Peyer's patch (tissue), 4 donors: ENCODE measurements around the gene SYTL2. TPM values are rescaled to one million over a fixed set of nuclear protein-coding genes. Genes with fewer than 3 reads are reported as not detected.

Experiments used
- DNase-seq, 3 donors: peaks; one replicate each; pipeline ENCODE4 v3.0.0-alpha.2; 2017 to 2019
- H3K27ac ChIP-seq, 4 donors: fragments of 200-600 bp; sonication (generic); one replicate each; pipeline ENCODE4 v1.5.1; 2016 to 2019
- H3K27me3 ChIP-seq, 2 donors: fragments of 200-600 bp; sonication (generic); one replicate each; pipeline ENCODE4 v1.5.1; 2019
- H3K36me3 ChIP-seq, 3 donors: fragments of 200-600 bp; sonication (generic); one replicate each; pipeline ENCODE4 v1.5.1; 2016 to 2019
- H3K4me1 ChIP-seq, 4 donors: fragments of 200-600 bp; sonication (generic); one replicate each; pipeline ENCODE4 v1.5.1; 2016 to 2019
- H3K4me3 ChIP-seq, 4 donors: fragments of 200-600 bp; sonication (generic); 1 replicate in 3 of 4; 2 replicates in 1 of 4; pipeline ENCODE4 v1.5.1; 2016 to 2019; ENCODE audit warnings: mild to moderate bottlenecking in 1 of 4
- H3K9me3 ChIP-seq, 4 donors: fragments of 200-600 bp; sonication (generic); one replicate each; pipeline ENCODE4 v1.5.1; 2016 to 2019; ENCODE audit warnings: mild to moderate bottlenecking in 1 of 4
- POLR2A ChIP-seq, 2 donors: fragments of 450-650 bp; IDR thresholded peaks; one replicate each; pipeline ENCODE4 v1.5.1; 2017; ENCODE audit warnings: antibody characterized with exemption in 2 of 2, mild to moderate bottlenecking in 2 of 2, moderate library complexity in 2 of 2
- total RNA-seq, 4 donors: library from RNA; depleted of rRNA; stranded (reverse); fragments of >200 nt; gene quantifications; one replicate each; pipeline ENCODE4 v1.1.0, GENCODE V29; 2016
- TF ChIP-seq, protein P1 (sequence below), 6 experiments: fragments of 450-650 bp in 4 of 6; fragments of 200-600 bp in 2 of 6; sonication (generic) in 1 of 6; IDR thresholded peaks; one replicate each; pipeline ENCODE4 v1.5.1; 2017 to 2019; ENCODE audit warnings: antibody characterized with exemption in 6 of 6, mild to moderate bottlenecking in 3 of 6, moderate library complexity in 1 of 6

Gene SYTL2
- total RNA-seq, 4 donors from 2014 or later, result 96.6 to 211 (median 125) TPM

DNA sequence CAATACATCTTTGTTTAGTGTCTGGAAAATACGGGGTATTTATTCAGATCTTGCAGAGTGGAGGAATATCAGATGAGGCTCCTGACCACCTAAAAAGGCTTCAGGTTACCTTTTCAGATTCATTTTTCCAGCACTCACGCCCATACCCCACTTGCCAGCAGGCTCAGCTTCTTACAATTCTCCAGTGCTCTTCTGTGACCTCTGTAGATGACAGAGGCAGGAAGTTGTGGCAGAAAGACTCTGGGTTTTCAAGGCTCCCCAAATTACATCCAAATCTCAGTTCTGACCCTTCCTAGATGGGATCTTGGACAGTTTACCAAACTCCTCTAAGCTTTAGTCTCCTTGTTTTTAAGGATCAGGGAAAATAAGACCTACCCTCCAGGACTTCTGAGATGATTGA, 61.1 kb downstream of the SYTL2 start:
- Histone ChIP-seq H3K27me3 (no peaks in the 10 kb centered on the region), H3K4me1 (peaks cover 0 to 19% (median 2%) of the 10 kb centered on the region in 4 donors), H3K27ac (peak overlapping the region in 2 of 4 donors; percentile 14 to 36), H3K36me3 (no peaks in the 10 kb centered on the region), H3K4me3 (no peak overlapping the region), H3K9me3 (no peaks in the 10 kb centered on the region)
- TF ChIP-seq, protein P1, sequence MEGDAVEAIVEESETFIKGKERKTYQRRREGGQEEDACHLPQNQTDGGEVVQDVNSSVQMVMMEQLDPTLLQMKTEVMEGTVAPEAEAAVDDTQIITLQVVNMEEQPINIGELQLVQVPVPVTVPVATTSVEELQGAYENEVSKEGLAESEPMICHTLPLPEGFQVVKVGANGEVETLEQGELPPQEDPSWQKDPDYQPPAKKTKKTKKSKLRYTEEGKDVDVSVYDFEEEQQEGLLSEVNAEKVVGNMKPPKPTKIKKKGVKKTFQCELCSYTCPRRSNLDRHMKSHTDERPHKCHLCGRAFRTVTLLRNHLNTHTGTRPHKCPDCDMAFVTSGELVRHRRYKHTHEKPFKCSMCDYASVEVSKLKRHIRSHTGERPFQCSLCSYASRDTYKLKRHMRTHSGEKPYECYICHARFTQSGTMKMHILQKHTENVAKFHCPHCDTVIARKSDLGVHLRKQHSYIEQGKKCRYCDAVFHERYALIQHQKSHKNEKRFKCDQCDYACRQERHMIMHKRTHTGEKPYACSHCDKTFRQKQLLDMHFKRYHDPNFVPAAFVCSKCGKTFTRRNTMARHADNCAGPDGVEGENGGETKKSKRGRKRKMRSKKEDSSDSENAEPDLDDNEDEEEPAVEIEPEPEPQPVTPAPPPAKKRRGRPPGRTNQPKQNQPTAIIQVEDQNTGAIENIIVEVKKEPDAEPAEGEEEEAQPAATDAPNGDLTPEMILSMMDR (IDR thresholded peaks at IDR 0.05), result no peak
- no peak for TF ChIP-seq POLR2A (IDR thresholded peaks at IDR 0.05)
- DNase-seq, result no peak

DNA sequence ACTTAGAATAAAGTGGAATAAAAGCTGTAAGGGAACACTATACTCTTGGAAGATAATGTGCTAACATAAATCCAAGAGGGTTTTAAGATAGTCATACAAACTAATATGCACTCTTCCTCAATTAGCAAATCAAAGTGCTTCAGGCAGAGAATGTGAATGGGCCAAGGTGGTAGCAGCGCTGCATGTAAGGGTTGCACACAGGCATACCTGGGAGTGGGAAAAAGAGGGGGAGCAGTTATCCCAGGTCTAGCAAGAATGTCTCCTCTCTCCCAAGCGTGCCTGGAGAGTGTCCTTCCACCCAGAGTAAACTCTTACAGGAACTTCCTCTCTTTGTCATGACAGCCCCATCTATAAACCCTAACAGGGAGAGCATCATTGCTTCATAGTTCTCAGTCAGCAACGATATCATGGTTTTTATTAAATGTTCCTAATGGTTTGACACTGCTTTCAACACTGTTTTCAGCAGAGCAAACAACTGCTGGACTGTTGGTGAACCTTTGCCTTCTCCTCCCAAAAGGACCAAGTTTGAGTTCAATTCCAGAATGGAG, 61.6 kb downstream of the SYTL2 start:
- H3K27ac ChIP-seq, result peak overlapping the region in 1 of 4 donors; percentile 36
- DNase-seq, result no peak
- peaks cover 0 to 24% (median 2%) of the 10 kb centered on the region in 4 donors for H3K4me1 ChIP-seq
- H3K4me3 ChIP-seq, result no peak overlapping the region
- TF ChIP-seq, protein P1 (IDR thresholded peaks at IDR 0.05), result no peak
- no peak for TF ChIP-seq POLR2A (IDR thresholded peaks at IDR 0.05)
- H3K9me3 ChIP-seq, result no peaks in the 10 kb centered on the region
- H3K36me3 ChIP-seq, result no peaks in the 10 kb centered on the region
- H3K27me3 ChIP-seq, result no peaks in the 10 kb centered on the region

GRCh38 chr11:85748455-85748891, 62.5 kb downstream of the SYTL2 start:
- TF ChIP-seq, protein P1 (IDR thresholded peaks at IDR 0.05), result no peak
- no peak for TF ChIP-seq POLR2A (IDR thresholded peaks at IDR 0.05)
- Histone ChIP-seq H3K4me1 (peaks cover 0 to 30% (median 2%) of the 10 kb centered on the region in 4 donors), H3K27ac (no peak overlapping the region), H3K27me3 (no peaks in the 10 kb centered on the region), H3K36me3 (no peaks in the 10 kb centered on the region), H3K4me3 (no peak overlapping the region), H3K9me3 (no peaks in the 10 kb centered on the region)
- DNase-seq, result no peak

DNA sequence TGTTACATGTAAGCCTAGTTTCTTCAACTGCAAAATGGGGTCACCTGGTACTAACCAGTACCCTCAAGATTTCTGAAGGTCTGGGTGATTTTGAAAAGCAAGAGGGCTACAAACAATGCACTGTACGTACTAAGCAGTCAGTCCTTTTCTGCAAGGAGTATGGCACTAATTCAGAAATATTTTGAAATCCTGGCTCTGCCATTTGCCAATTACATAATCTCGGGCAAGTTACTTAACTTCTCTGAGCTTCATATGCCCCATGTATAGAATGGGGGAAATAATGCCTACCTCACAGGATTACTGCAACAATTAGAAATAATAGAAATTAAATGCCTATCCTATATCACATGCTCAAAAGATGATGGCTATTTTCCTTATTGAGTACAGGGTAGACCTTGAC, 64.3 kb downstream of the SYTL2 start:
- Histone ChIP-seq H3K4me1 (peaks cover 0 to 45% (median under 1%) of the 10 kb centered on the region in 4 donors), H3K27me3 (no peaks in the 10 kb centered on the region), H3K4me3 (no peak overlapping the region), H3K27ac (no peak overlapping the region), H3K36me3 (no peaks in the 10 kb centered on the region), H3K9me3 (no peaks in the 10 kb centered on the region)
- TF ChIP-seq, protein P1 (IDR thresholded peaks at IDR 0.05), result no peak
- TF ChIP-seq POLR2A (IDR thresholded peaks at IDR 0.05), result no peak
- no peak for DNase-seq

DNA sequence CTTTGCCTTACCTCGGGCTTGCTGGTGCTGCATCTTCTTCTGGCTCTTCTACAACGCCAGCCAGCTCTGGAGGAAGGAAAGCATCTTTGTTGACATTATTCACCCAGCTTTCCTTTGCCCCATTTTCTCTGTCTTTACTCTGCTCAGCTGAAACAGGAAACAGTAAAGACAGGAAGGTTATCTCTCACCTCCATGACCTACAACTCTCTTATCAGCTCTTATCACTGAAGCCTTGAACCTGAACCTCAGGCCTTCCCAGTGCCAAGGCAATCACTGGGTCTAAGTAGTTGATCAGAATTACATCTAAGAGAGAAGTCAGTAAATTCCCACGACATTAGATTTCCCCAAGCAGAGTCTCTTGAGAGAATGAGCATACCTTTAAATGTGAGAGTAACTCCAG, 65.3 kb downstream of the SYTL2 start:
- TF ChIP-seq POLR2A (IDR thresholded peaks at IDR 0.05), result no peak
- TF ChIP-seq, protein P1 (IDR thresholded peaks at IDR 0.05), result no peak
- no peak for DNase-seq
- H3K4me1 ChIP-seq, result peaks cover 0 to 47% (median 0%) of the 10 kb centered on the region in 4 donors

More for the DNA sequence above, 65.3 kb downstream of the SYTL2 start:
- Histone ChIP-seq H3K27ac (peak overlapping the region in 2 of 4 donors; percentile 14 to 74), H3K27me3 (no peaks in the 10 kb centered on the region), H3K4me3 (no peak overlapping the region), H3K36me3 (no peaks in the 10 kb centered on the region), H3K9me3 (no peaks in the 10 kb centered on the region)
